HCT116 (cell line): ENCODE results near the gene RAPGEF3. TPM values are rescaled to one million over a fixed set of nuclear protein-coding genes. Genes with fewer than 3 reads are reported as not detected.

Experiments
- ATAC-seq: fragments of 200-7000 bp; cut with Tn5 transposase; 2 replicates; pipeline ENCODE4 v1.9.1; 2020; ENCODE audit warnings: mild to moderate bottlenecking, moderate library complexity
- BruUV-seq: library from RNA; stranded (reverse); fragments of 400-500 nt; replicated peaks from 2 replicates; lab custom pipeline; 2021; lab: Mats Ljungman, UMichigan
- CTCF ChIA-PET: fragments of 300-600 bp; sonication (Branson Sonifier 250); formaldehyde crosslinking; loops from one replicate; lab custom pipeline; 2021; ENCODE audit warnings: antibody characterized with exemption; lab: Charles Lee
- POLR2A ChIA-PET: fragments of 300-600, 350-600 bp; sonication (Branson Sonifier 250); formaldehyde crosslinking; loops from one replicate; lab custom pipeline; 2021; ENCODE audit warnings: antibody characterized with exemption; lab: Charles Lee
- RAD21 ChIA-PET, 2 experiments: fragments of 300-600 bp; sonication (Branson Sonifier 250); formaldehyde crosslinking; loops; one replicate each; lab custom pipeline; 2023; ENCODE audit warnings: low total read pairs in 2 of 2; ENCODE audit not compliant: uncharacterized antibody in 2 of 2, unreplicated experiment in 2 of 2, low non-redundant PET in 1 of 2; lab: Charles Lee
- DNase-seq: peaks from one replicate; pipeline ENCODE4 v3.0.0-alpha.2; 2010; ENCODE audit warnings: low read depth, low spot score
- H2AFZ ChIP-seq: fragments of 200-600 bp; shearing (Covaris generic), sonication (generic); 2 replicates; pipeline ENCODE4 v1.6.1; 2017; ENCODE audit warnings: low read depth, mixed run types, mixed read lengths, antibody characterized with exemption, low read length; ENCODE audit not compliant: poor library complexity, severe bottlenecking
- H3K27ac ChIP-seq: 2 replicates; pipeline ENCODE4 v1.5.1; 2012; ENCODE audit warnings: low read depth, low read length
- H3K27me3 ChIP-seq: fragments of 200-600 bp; sonication (generic); 2 replicates; pipeline ENCODE4 v1.6.1; 2016; ENCODE audit warnings: mixed run types, low read length, mixed read lengths; ENCODE audit not compliant: insufficient read depth
- H3K36me3 ChIP-seq, 2 experiments: fragments of 200-500 bp in 1 of 2; fragments of 200-600 bp in 1 of 2; sonication (Bioruptor generic) in 1 of 2; sonication (generic) in 1 of 2; 2 replicates each; pipeline versions ENCODE4 v1.5.1 to v1.6.1; 2014 to 2016; ENCODE audit warnings: low read length in 2 of 2, inconsistent platforms in 1 of 2, mixed read lengths in 1 of 2, mixed run types in 1 of 2; ENCODE audit not compliant: insufficient read depth in 2 of 2, control insufficient read depth in 1 of 2
- H3K4me1 ChIP-seq, 2 experiments: fragments of 200-600 bp in 1 of 2; sonication (generic) in 1 of 2; 2 replicates each; pipeline versions ENCODE4 v1.5.1 to v1.6.1; 2012 to 2017; ENCODE audit warnings: low read length in 2 of 2, inconsistent platforms in 1 of 2, mild to moderate bottlenecking in 1 of 2, mixed read lengths in 1 of 2, mixed run types in 1 of 2, moderate library complexity in 1 of 2; ENCODE audit not compliant: insufficient read depth in 2 of 2, control insufficient read depth in 1 of 2
- H3K4me2 ChIP-seq: fragments of 200-600 bp; sonication (generic); 2 replicates; pipeline ENCODE4 v1.6.1; 2017; ENCODE audit warnings: mixed run types, low read length, mixed read lengths
- H3K4me3 ChIP-seq, 2 experiments: fragments of 200-600 bp in 1 of 2; sonication (generic) in 1 of 2; replicated peaks in 1 of 2; 2 replicates each; pipeline ENCODE4 v1.5.1; 2011 to 2016; ENCODE audit warnings: low read length in 2 of 2, control low read depth in 1 of 2, low read depth in 1 of 2, mild to moderate bottlenecking in 1 of 2, mixed read lengths in 1 of 2, mixed run types in 1 of 2
- H3K79me2 ChIP-seq: fragments of 200-600 bp; sonication (generic); 2 replicates; pipeline ENCODE4 v1.6.1; 2017; ENCODE audit warnings: mild to moderate bottlenecking, mixed run types, low read length, moderate library complexity, mixed read lengths; ENCODE audit not compliant: insufficient read depth
- H3K9ac ChIP-seq: fragments of 200-600 bp; sonication (generic); 2 replicates; pipeline ENCODE4 v1.6.1; 2016; ENCODE audit warnings: low read length, mixed read lengths
- H3K9me2 ChIP-seq: fragments of 200-600 bp; sonication (generic), shearing (Covaris generic); 2 replicates; pipeline ENCODE4 v1.6.1; 2017; ENCODE audit warnings: mixed run types, mild to moderate bottlenecking, moderate library complexity; ENCODE audit not compliant: insufficient read depth
- H3K9me3 ChIP-seq, 2 experiments: fragments of 200-500 bp in 1 of 2; fragments of 200-600 bp in 1 of 2; sonication (Bioruptor generic) in 1 of 2; sonication (generic) in 1 of 2; 2 replicates each; pipeline ENCODE4 v1.6.1; 2014 to 2017; ENCODE audit warnings: low read length in 2 of 2, mixed read lengths in 2 of 2, inconsistent platforms in 1 of 2, low read depth in 1 of 2, mild to moderate bottlenecking in 1 of 2, mixed run types in 1 of 2, moderate library complexity in 1 of 2; ENCODE audit not compliant: control insufficient read depth in 1 of 2, insufficient read depth in 1 of 2
- H4K20me1 ChIP-seq: fragments of 200-600 bp; sonication (generic), shearing (Covaris generic); 2 replicates; pipeline ENCODE4 v1.6.1; 2017; ENCODE audit warnings: mixed run types, mild to moderate bottlenecking, moderate library complexity; ENCODE audit not compliant: insufficient read depth
- CBX3 ChIP-seq: IDR thresholded peaks from 2 replicates; pipeline ENCODE4 v1.6.1; 2012; ENCODE audit warnings: low read depth
- EGR1 ChIP-seq: IDR thresholded peaks from 2 replicates; pipeline ENCODE4 v1.6.1; 2012; ENCODE audit warnings: low read depth
- EZH2phosphoT487 ChIP-seq: fragments of 200-600 bp; IDR thresholded peaks from 2 replicates; pipeline ENCODE4 v1.6.1; 2018; ENCODE audit warnings: antibody characterized with exemption, borderline replicate concordance
- FOSL1 ChIP-seq: IDR thresholded peaks from 2 replicates; pipeline ENCODE4 v1.6.1; 2012; ENCODE audit warnings: low read depth
- JUND ChIP-seq: IDR thresholded peaks from 2 replicates; pipeline ENCODE4 v1.6.1; 2012
- POLR2A ChIP-seq: IDR thresholded peaks from 2 replicates; pipeline ENCODE4 v1.7.0; 2011; ENCODE audit warnings: borderline replicate concordance; ENCODE audit not compliant: insufficient read depth, insufficient read length; ENCODE audit errors: extremely low read depth
- SIN3A ChIP-seq: IDR thresholded peaks from 2 replicates; pipeline ENCODE4 v1.6.1; 2012; ENCODE audit warnings: low read depth
- SP1 ChIP-seq: IDR thresholded peaks from 2 replicates; pipeline ENCODE4 v1.6.1; 2012; ENCODE audit warnings: low read depth
- SRF ChIP-seq: IDR thresholded peaks from 2 replicates; pipeline ENCODE4 v1.6.1; 2012; ENCODE audit warnings: low read depth
- TCF7L2 ChIP-seq: IDR thresholded peaks from 2 replicates; pipeline ENCODE4 v1.7.0; 2011; ENCODE audit warnings: borderline replicate concordance, inconsistent platforms; ENCODE audit not compliant: insufficient read depth, insufficient read length; ENCODE audit errors: extremely low read depth
- YY1 ChIP-seq: IDR thresholded peaks from 2 replicates; pipeline ENCODE4 v1.6.1; 2011; ENCODE audit warnings: low read length, low read depth, moderate library complexity, mild to moderate bottlenecking; ENCODE audit not compliant: insufficient replicate concordance; ENCODE audit errors: extremely low read depth
- ZFX ChIP-seq: fragments of 450-650 bp; IDR thresholded peaks from 2 replicates; pipeline ENCODE4 v1.6.1; 2017
- ZNF274 ChIP-seq: fragments of 200-500 bp; sonication (Bioruptor generic); IDR thresholded peaks from 2 replicates; pipeline ENCODE4 v1.6.1; 2014; ENCODE audit warnings: mild to moderate bottlenecking, low read depth, low read length, inconsistent platforms
- intact Hi-C: fragments of 100-400 bp; cut with micrococcal nuclease; formaldehyde crosslinking; loops from 2 replicates; pipeline ENCODE4 v1.10.0; 2022
- total RNA-seq: library from RNA; stranded (reverse); gene quantifications from one replicate; pipeline ENCODE4 v1.2.1, GENCODE V29; 2021; ENCODE audit not compliant: unreplicated experiment
- TF ChIP-seq, protein P1 (sequence below): IDR thresholded peaks from 2 replicates; pipeline ENCODE4 v1.6.1; 2012; ENCODE audit warnings: low read depth
- TF ChIP-seq, protein P2 (sequence below): IDR thresholded peaks from 2 replicates; pipeline ENCODE4 v1.6.1; 2012
- TF ChIP-seq, protein P3 (sequence below), 3 experiments: fragments of 200-600 bp in 1 of 3; sonication (generic) in 1 of 3; IDR thresholded peaks in 2 of 3; conservative IDR thresholded peaks in 1 of 3; 2 replicates each; pipeline ENCODE4 v1.5.1; 2012 to 2017; ENCODE audit warnings: low read depth in 2 of 3, low read length in 2 of 3, antibody characterized with exemption in 1 of 3, borderline replicate concordance in 1 of 3, control low read depth in 1 of 3, mild to moderate bottlenecking in 1 of 3, mixed read lengths in 1 of 3, mixed run types in 1 of 3, moderate library complexity in 1 of 3; ENCODE audit not compliant: insufficient read depth in 1 of 3
- TF ChIP-seq, protein P4 (sequence below): IDR thresholded peaks from 2 replicates; pipeline ENCODE4 v1.6.1; 2012
- TF ChIP-seq, protein P5 (sequence below): IDR thresholded peaks from 2 replicates; pipeline ENCODE4 v1.6.1; 2011; ENCODE audit warnings: mild to moderate bottlenecking, low read length, moderate library complexity; ENCODE audit not compliant: insufficient replicate concordance; ENCODE audit errors: extremely low read depth

Gene RAPGEF3
- total RNA-seq, 1 experiment from 2014 or later: 1.8 TPM

DNA sequence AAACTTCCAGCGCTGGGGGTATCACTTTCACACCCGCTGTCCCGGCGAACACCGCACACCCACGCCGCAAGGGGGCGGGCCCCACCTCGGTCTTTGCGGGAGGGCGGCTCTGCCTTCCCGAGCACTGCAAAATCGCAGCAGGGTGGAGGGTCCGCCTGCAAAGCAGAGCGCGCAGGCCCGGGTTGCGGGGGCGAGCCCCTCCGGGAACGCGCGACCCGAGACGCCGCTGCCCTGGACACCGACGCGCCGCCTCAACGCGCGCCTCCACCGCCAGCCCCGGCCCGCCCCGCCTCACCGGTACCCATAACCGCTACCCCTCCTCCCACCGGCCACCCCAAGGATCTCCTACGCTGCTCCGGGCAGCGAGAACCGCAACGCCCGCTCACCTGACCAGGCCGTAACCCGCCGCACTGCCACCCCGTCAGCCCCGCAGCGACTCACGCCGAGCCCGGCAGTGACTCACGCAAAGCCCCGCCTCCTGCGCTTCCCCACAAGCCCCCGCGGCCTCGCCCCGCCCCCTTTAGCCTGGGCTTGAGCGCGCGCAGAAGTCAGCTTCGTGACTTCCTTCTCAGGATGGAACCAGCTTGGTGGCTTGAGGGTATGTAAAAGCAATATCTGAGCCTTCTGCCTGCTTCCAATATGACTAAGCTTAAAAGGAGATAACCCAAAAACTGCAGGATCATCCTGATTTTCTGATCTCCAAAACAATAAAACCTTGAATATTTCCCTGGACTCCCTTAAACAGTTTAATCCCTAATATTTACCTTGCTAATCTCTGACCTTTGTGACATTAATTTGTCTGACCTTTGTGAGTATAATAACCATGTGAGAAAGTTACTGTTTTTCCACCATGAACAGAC is 52.9 kb downstream of the RAPGEF3 start, which contains the start of gene RPAP3:
TSS of gene RPAP3 (minus strand) at position 465 of the 860 bp plus-strand sequence. CDS start 3,190 bp downstream, outside the sequence.
- H3K79me2 ChIP-seq: peaks cover 40% of the 10 kb centered on the region
- TF ChIP-seq JUND (peak; percentile 65), EGR1 (peak; percentile 71), ZFX (peak; percentile 77), YY1 (peak; percentile 42), CBX3 (peak; percentile 78), TCF7L2 (no peak), POLR2A (peak; percentile 92), ZNF274 (no peak), FOSL1 (peak; percentile 49), SP1 (peak; percentile 65), SRF (no peak), EZH2phosphoT487 (no peak), SIN3A (peak; percentile 68)
- TF ChIP-seq, protein P1, sequence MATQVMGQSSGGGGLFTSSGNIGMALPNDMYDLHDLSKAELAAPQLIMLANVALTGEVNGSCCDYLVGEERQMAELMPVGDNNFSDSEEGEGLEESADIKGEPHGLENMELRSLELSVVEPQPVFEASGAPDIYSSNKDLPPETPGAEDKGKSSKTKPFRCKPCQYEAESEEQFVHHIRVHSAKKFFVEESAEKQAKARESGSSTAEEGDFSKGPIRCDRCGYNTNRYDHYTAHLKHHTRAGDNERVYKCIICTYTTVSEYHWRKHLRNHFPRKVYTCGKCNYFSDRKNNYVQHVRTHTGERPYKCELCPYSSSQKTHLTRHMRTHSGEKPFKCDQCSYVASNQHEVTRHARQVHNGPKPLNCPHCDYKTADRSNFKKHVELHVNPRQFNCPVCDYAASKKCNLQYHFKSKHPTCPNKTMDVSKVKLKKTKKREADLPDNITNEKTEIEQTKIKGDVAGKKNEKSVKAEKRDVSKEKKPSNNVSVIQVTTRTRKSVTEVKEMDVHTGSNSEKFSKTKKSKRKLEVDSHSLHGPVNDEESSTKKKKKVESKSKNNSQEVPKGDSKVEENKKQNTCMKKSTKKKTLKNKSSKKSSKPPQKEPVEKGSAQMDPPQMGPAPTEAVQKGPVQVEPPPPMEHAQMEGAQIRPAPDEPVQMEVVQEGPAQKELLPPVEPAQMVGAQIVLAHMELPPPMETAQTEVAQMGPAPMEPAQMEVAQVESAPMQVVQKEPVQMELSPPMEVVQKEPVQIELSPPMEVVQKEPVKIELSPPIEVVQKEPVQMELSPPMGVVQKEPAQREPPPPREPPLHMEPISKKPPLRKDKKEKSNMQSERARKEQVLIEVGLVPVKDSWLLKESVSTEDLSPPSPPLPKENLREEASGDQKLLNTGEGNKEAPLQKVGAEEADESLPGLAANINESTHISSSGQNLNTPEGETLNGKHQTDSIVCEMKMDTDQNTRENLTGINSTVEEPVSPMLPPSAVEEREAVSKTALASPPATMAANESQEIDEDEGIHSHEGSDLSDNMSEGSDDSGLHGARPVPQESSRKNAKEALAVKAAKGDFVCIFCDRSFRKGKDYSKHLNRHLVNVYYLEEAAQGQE: no peak
- TF ChIP-seq, protein P2, sequence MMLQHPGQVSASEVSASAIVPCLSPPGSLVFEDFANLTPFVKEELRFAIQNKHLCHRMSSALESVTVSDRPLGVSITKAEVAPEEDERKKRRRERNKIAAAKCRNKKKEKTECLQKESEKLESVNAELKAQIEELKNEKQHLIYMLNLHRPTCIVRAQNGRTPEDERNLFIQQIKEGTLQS: no peak
- TF ChIP-seq, protein P3, sequence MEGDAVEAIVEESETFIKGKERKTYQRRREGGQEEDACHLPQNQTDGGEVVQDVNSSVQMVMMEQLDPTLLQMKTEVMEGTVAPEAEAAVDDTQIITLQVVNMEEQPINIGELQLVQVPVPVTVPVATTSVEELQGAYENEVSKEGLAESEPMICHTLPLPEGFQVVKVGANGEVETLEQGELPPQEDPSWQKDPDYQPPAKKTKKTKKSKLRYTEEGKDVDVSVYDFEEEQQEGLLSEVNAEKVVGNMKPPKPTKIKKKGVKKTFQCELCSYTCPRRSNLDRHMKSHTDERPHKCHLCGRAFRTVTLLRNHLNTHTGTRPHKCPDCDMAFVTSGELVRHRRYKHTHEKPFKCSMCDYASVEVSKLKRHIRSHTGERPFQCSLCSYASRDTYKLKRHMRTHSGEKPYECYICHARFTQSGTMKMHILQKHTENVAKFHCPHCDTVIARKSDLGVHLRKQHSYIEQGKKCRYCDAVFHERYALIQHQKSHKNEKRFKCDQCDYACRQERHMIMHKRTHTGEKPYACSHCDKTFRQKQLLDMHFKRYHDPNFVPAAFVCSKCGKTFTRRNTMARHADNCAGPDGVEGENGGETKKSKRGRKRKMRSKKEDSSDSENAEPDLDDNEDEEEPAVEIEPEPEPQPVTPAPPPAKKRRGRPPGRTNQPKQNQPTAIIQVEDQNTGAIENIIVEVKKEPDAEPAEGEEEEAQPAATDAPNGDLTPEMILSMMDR (IDR thresholded peaks at IDR 0.05 in 2 of 3, conservative IDR thresholded peaks at IDR 0.05 in 1 of 3; ENCODE audit: borderline replicate concordance in 1 of 3, insufficient read depth in 1 of 3, low read depth in 2 of 3, low read length in 2 of 3): peak; percentile 4 to 56 (median 54); a peak in 4 of 6 replicates
- TF ChIP-seq, protein P4, sequence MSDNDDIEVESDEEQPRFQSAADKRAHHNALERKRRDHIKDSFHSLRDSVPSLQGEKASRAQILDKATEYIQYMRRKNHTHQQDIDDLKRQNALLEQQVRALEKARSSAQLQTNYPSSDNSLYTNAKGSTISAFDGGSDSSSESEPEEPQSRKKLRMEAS: peak; percentile 74
- TF ChIP-seq, protein P5, sequence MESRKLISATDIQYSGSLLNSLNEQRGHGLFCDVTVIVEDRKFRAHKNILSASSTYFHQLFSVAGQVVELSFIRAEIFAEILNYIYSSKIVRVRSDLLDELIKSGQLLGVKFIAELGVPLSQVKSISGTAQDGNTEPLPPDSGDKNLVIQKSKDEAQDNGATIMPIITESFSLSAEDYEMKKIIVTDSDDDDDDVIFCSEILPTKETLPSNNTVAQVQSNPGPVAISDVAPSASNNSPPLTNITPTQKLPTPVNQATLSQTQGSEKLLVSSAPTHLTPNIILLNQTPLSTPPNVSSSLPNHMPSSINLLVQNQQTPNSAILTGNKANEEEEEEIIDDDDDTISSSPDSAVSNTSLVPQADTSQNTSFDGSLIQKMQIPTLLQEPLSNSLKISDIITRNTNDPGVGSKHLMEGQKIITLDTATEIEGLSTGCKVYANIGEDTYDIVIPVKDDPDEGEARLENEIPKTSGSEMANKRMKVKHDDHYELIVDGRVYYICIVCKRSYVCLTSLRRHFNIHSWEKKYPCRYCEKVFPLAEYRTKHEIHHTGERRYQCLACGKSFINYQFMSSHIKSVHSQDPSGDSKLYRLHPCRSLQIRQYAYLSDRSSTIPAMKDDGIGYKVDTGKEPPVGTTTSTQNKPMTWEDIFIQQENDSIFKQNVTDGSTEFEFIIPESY: no peak

More for the DNA sequence above, 52.9 kb downstream of the RAPGEF3 start, which contains the start of gene RPAP3:
- ChIA-PET RAD21 (no interaction called here), POLR2A (interaction anchor here (0.9 to 1.0 kb wide), 3 partner anchors 13 to 133 kb away, joined by 3 to 4 read pairs (median 3); no protein-coding TSS in a partner anchor), CTCF (interaction anchor here (0.9 to 2.7 kb wide), 2 partner anchors 10 to 61 kb away, joined by 3 to 9 read pairs; no protein-coding TSS in a partner anchor)
- Histone ChIP-seq H3K4me1 (peaks cover 5 to 16% of the 10 kb centered on the region in 2 experiments; a peak in 3 of 4 replicates), H3K9me2 (no peaks in the 10 kb centered on the region), H3K36me3 (no peaks in the 10 kb centered on the region; a peak in 1 of 4 replicates), H4K20me1 (no peaks in the 10 kb centered on the region), H3K9me3 (no peaks in the 10 kb centered on the region), H3K4me2 (peak within 1 kb of the TSS; percentile 89), H2AFZ (peak within 1 kb of the TSS; percentile 41), H3K4me3 (peak within 1 kb of the TSS; percentile 67 to 78), H3K27me3 (no peaks in the 10 kb centered on the region), H3K9ac (peak within 1 kb of the TSS; percentile 75), H3K27ac (peak within 1 kb of the TSS; percentile 80)
- BruUV-seq: no TSS peak
- intact Hi-C loops: no loop called here
- peak; percentile 98 for ATAC-seq
- DNase-seq: peak; percentile 76
